ENCODE results near the gene KCNJ9.

GRCh38 chr1:160118928-160119327 is 37.6 kb downstream of the KCNJ9 start:
- TF ChIP-seq CTCF (conservative IDR thresholded peaks at IDR 0.05; ENCODE audit: low read depth in 2 of 2) (no peak), NANOG (IDR thresholded peaks at IDR 0.05; ENCODE audit: borderline replicate concordance) (no peak), EZH2 (IDR thresholded peaks at IDR 0.05; ENCODE audit: low read depth, unreplicated experiment) (no peak)
